GM23248 (cell line): ENCODE data around the gene SHROOM3.

Experiments used
- EZH2 ChIP-seq: fragments of 200-600 bp; sonication (generic); IDR thresholded peaks from 2 replicates; pipeline ENCODE4 v1.6.1; 2018; ENCODE audit warnings: antibody characterized with exemption, mild to moderate bottlenecking; ENCODE audit not compliant: insufficient read depth, poor library complexity, severe bottlenecking
- EZH2phosphoT487 ChIP-seq: fragments of 200-600 bp; sonication (generic); IDR thresholded peaks from 2 replicates; pipeline ENCODE4 v1.6.1; 2018; ENCODE audit warnings: antibody characterized with exemption, moderate library complexity, mild to moderate bottlenecking, low read depth; ENCODE audit not compliant: insufficient read depth

DNA sequence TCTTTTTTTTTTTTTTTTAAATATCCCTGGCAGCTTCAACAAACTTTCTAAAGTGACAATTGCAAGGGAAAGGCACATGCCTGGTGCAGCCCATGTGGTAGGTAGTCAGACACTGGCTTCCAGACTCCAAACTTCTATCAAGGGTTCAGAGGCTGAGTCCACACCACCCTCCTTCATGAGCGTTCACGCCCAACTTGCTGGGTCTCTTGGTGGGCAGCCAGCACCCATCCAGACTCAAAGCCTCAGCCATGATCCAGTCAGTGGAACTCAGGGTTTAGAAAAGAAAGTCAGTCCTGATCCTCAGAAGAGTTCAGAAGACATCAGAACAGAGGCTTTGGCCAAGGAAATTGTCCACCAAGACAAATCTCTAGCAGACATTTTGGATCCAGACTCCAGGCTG lies 321.4 kb downstream of the SHROOM3 start:
- no peak for TF ChIP-seq EZH2
- no peak for TF ChIP-seq EZH2phosphoT487
